HG03342 (cell line): Measurements from ENCODE around the gene MCRIP2.

Source experiments
- ATAC-seq: cut with Tn5 transposase; IDR thresholded peaks from one replicate; pipeline ENCODE4 v1.9.1; 2021; ENCODE audit warnings: mild to moderate bottlenecking, moderate library complexity; ENCODE audit not compliant: unreplicated experiment

The MCRIP2 gene

DNA sequence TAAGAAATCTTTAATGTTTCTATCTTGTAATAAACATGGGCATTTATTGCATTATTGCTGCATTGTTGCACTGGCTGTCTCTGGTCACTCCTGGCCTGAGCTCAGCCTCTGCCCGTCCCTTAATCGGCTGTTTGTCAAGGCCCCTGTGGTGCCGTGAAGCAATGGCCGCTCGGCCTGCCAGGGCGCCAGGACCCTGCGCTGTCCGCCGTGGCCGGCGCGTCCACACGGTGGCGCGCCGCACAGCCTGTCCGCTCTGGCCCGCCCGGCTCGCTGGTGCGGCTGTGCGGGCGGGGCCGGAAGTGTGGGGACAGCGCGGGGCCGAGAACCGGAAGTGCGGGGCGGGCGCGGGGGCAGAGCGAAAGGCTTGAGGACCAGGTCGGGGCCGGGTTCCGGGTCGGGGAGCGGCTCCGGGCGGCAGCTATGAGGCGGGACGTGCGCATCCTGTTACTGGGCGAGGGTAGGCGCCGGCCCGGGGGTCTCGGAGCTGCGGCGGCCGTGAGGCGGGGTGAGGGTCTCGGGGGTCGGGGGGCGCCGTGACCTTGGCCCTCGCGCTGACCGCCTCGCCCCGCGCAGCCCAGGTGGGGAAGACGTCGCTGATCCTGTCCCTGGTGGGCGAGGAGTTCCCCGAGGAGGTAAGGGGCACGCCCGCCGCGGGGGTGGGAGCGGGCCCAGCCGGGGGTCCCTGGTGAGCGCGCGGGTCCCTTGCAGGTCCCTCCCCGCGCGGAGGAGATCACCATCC is 26.3 kb downstream of the MCRIP2 start, which contains the start of gene RHOT2:
TSS of gene RHOT2 (plus strand) at position 353 of the 739 bp plus-strand sequence. CDS start at position 421, 68 bp downstream.
- peak; percentile 77 for ATAC-seq

DNA sequence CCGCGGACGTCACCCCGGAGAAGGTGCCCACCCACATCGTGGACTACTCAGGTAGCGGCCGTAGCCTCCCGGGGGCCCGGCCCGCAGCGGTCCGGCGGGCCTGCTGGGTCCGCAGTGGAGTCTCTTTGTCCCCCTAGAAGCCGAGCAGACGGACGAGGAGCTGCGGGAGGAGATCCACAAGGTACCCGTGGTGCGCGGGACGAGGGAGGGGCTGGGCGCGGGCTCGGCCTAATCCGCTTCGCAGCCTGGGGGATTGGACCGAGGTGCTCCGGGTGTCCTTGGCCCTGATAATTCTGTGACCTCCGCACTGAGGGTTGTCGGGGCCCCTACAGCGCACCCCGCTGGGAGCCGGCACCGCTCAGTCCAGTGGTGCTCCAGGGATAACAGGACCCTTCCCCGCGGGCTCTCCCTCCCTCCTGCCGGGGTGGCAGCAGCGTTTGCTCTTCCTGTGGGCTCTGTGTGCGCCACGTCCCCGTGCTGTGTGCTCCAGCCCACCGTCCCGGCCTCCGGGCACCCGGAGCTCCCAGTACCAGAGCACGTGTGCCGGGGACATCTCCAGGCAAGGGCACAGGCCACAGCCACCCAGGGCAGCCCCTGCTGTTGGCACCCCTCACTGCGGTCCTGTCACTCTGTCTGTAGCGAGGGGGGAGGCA is 27.0 kb downstream of the MCRIP2 start:
- no peak for ATAC-seq

DNA sequence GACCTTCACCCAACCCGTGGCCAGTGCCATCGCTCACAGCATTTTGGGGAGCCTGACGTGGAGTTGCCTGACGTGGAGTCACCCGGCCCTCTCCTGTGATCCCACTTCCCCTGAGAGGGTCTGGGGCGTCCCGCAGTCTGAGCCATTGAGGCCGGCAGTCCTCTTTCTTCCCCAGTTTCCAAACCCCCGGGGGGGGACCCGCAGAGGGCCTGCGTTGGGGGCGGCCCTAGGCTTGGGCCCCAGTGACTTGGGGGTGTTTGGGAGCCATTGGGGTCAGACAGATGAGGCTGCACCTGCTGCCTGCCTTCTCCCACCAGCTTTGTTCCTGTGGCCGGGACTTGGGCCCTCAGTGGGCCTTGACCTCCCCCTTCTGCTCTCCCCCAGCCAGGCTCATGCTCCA is 28.0 kb downstream of the MCRIP2 start:
- ATAC-seq: no peak

DNA sequence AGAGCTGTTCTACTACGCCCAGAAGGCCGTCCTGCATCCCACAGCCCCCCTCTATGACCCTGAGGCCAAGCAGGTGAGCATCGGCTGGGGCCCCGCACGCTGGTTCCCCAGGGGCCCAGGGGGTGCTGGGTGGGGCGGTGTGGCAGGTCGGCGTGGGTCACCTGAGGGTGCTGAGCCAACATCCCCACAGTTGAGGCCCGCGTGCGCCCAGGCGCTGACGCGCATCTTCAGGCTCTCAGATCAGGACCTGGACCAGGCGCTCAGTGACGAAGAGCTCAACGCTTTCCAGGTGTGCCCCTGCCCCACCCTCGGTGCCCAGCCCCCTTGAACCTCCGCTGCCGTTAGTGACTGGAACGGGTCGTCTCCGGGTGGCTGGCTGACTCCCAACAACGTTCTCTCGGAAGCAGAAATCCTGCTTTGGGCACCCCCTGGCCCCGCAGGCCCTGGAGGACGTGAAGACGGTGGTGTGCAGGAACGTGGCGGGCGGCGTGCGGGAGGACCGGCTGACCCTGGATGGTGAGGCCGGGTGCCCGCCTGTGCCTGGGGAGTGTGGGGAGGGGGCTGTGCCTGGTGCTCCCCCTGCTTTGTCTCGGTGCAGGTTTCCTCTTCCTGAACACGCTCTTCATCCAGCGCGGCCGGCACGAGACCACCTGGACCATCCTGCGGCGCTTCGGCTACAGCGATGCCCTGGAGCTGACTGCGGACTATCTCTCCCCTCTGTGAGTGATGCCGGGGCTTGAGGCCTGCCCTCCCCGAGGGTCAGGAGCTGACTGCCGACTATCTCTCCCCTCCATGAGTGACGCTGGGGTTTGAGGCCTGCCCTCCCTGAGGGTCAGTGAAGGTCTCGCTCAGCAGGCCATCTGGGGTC is 29.1 kb downstream of the MCRIP2 start:
- no peak for ATAC-seq

DNA sequence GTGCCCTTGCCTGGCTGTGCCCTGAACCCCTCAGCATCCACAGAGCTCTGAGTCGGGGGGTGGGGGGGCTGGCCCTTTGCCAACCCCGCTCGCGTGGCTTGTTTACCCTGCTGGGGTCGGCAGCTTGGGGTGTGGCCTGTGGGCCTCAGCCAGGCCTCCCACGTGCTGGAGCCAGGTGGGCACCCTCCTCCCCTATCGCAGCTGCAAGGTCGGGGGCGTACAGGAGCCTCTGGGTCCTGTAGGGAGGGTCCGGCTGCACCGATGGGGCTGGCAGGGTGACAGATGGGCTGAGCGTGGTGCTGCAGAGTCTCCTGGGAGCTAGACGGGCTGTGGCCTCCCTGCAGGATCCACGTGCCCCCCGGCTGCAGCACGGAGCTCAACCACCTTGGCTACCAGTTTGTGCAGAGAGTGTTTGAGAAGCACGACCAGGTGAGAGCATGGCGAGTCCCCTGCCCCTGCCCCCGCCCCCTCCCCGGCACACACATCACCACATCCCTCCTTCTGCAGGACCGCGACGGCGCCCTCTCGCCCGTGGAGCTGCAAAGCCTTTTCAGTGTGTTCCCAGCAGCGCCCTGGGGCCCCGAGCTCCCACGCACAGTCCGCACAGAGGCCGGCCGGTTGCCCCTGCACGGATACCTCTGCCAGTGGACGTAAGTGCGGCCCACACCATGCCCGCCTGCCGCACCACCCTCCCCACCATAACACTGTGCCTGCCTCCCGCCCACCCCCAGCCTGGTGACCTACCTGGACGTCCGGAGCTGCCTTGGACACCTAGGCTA is 29.9 kb downstream of the MCRIP2 start:
- no peak for ATAC-seq

DNA sequence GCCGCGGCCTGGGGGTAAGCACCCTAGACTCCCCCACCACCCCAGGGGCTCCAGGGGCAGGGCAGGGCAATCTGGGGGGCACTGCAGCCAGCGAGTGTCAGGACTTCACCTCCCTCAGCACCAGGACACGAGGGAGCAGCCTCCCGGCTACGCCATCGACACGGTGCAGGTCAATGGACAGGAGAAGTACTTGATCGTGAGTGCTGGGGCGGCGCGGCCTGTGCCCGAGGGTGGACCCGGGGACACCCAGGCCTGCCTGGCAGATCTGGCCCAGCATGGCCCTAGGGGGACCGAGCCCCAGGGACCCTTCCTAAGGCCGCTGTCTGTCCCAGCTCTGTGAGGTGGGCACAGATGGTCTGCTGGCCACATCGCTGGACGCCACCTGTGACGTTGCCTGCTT is 30.7 kb downstream of the MCRIP2 start:
- ATAC-seq: no peak

DNA sequence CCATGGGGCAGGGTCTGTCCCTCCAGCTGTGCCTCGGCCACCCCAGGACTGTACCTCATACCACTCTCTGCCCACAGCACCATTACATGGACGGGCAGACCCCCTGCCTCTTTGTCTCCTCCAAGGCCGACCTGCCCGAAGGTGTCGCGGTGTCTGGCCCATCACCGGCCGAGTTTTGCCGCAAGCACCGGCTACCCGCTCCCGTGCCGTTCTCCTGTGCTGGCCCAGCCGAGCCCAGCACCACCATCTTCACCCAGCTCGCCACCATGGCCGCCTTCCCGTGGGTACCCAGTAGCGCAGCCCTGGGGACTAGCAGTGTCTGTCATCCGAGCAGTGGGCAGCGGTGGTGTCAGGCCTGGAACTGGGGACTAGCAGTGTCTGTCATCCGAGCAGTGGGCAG is 31.2 kb downstream of the MCRIP2 start:
- ATAC-seq: no peak

DNA sequence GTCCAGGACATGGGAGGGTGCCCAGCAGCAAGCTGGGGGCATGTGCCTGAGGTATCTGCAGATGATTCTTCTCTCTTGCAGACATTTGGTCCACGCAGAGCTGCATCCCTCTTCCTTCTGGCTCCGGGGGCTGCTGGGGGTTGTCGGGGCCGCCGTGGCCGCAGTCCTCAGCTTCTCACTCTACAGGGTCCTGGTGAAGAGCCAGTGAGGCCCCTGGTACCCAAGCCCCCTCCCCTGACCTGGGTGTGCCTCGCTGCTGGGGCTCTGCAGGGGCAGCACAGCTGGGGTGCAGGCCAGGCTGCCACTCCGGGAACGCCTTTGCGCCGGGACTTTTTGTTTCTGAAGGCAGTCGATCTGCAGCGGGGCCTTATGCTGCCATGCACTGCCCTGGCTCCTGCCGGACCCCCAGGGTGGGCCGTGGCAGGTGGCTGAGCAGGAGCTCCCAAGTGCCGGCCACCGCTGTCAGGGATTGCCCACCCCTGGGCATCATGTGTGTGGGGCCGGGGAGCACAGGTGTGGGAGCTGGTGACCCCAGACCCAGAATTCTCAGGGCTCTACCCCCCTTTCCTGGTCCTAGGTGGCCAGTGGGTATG is 31.9 kb downstream of the MCRIP2 start:
- ATAC-seq: no peak

DNA sequence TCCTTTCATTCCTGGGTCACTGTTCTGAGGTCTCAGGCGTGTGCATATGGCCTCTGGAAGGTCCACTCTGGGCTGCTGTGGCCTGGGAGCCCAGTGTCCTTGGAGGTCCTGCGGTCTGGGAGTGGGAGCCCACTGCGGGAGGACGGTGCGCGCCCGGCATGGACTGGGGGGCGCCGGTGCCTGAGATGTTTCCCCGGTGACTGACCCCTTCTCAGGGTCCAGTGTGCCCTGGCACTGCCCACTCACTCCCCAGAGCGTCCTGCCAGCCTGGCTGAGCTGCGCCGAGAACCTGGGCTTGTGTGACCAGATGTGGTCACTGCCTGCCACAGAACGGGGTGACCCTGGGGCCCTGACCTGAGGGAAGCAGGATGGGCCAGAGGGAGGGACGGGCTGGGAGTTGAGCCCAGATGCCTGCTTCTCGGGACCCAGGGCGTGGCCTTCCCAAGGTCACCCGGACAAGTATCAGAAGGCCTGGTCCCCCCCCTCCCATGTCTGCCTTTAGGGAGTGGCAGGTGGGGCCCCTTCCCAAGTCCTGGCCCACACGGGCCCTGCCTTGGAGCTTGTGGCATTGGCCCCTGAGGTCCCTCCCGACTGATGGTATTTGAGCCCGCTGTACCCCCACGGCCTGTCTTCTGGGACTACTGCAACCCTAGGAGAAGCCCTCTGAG is 32.7 kb downstream of the MCRIP2 start:
- ATAC-seq: no peak

DNA sequence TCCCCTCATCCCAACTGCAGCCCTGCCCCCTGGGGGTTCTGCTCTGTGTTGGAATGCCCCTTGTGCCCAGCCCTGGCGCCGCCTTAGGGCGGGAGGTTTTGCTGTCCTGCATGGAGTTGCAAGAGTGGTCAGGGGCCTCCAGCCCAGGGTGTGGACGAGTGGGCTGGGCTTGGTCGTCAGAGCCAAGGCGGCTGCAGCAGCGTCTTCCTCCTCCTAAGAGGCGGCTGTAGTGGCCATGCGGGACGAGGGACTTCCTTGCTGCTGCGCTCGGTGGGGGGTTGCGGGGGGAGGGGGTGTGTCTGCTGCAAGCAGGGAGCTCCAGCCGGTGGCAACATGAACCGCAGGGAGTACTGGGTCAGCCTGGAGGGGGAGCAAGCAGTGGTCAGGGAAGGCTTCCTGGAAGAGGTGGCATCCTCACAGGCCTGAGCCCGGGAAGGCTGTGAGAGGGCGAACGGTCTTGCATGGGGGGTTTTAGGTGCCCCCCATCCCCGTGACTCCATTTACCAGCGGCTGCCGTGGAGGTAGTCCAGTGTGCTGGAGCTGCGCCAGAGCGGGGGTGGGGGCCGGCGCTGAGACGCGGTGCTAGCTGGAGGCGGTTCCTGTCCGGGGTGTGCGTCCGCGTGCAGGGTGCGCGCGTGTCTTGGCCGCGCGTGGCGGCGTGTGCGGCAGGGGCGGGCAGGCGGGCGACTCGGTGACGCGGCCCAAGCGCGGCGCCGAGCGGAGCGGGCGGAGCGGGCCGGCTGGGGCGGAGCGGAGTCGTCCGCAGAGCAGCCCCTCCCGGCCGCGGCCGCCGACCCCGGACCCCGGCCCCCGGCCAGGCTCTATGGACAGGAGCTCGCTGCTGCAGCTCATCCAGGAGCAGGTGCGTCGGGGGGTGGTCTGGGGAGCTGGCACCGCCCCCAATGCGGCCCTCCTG is 33.6 kb downstream of the MCRIP2 start, which contains the start of gene RHBDL1:
TSS of gene RHBDL1 (plus strand) at position 704 of the 916 bp plus-strand sequence. CDS start at position 824, 120 bp downstream.
- ATAC-seq: no peak

DNA sequence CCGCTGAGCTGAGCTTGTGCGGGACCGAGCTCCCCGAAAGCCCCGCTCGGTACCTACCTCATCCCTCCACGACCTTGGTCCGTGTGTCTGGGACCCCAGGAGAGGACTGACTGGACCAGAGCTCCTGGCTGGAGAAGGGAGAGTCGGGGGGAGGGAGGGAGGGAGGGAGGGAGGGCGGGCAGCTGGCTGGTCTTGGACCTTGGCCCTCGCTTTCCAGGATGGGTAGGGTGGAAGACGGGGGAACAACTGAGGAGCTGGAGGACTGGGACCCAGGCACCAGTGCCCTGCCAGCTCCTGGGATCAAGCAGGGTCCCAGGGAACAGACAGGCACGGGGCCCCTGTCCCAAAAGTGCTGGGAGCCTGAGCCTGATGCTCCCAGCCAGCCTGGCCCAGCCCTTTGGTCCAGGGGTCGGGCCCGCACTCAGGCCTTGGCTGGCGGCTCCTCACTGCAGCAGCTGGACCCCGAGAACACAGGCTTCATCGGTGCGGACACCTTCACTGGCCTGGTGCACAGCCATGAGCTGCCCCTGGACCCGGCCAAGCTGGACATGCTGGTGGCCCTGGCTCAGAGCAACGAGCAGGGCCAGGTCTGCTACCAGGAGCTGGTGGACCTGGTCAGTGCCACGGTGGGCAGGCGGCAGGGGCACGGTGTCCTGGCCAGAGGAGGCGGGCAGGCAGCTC is 34.4 kb downstream of the MCRIP2 start:
- no peak for ATAC-seq

DNA sequence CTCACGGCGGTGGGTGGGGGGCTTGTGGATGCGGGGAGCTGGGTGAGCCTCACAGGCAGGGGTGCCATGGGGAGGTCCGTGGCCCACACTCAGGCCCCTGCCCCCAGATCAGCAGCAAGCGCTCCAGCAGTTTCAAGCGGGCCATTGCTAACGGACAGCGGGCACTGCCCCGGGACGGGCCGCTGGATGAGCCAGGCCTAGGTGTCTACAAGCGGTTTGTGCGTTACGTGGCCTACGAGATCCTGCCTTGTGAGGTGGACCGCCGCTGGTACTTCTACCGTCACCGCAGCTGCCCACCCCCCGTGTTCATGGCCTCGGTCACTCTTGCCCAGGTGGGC is 34.9 kb downstream of the MCRIP2 start:
- no peak for ATAC-seq

DNA sequence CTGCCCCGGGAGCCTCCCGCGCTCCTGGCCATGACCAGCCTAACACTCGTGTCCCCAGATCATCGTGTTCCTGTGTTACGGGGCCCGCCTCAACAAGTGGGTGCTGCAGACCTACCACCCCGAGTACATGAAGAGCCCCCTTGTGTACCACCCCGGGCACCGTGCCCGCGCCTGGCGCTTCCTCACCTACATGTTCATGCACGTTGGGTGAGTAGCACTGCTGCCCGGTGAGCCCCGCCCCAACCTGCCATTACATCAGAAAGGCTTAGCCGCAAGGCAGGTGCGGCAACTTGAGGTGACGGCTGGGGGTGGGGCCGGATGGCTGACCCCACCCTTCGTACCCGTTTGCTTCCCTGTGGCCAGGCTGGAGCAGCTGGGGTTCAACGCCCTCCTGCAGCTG is 35.3 kb downstream of the MCRIP2 start:
- no peak for ATAC-seq

DNA sequence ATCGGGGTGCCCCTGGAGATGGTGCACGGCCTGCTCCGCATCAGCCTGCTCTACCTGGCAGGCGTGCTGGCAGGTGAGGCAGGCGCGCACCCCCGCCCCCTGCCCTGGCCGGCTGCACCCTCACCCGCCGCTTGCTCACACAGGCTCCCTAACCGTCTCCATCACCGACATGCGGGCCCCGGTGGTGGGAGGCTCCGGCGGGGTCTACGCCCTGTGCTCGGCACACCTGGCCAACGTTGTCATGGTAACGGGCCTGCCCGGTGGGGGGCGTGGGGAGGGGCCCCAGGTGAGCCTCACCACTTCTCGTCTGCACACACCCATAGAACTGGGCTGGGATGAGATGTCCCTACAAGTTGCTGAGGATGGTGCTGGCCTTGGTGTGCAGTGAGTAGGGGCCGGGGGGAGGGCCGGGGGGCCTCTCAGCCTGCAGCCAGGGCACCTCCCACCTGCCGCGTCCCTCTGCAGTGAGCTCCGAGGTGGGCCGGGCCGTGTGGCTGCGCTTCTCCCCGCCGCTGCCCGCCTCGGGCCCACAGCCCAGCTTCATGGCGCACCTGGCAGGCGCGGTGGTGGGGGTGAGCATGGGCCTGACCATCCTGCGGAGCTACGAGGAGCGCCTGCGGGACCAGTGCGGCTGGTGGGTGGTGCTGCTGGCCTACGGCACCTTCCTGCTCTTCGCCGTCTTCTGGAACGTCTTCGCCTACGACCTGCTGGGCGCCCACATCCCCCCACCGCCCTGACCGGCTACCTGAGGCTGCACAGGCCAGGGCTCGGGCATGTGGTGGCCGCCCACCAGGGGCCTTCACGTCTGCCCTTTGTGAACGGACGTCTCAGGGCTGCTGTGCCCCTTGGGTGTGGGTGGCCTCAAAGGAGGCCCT is 35.9 kb downstream of the MCRIP2 start:
- ATAC-seq: no peak

DNA sequence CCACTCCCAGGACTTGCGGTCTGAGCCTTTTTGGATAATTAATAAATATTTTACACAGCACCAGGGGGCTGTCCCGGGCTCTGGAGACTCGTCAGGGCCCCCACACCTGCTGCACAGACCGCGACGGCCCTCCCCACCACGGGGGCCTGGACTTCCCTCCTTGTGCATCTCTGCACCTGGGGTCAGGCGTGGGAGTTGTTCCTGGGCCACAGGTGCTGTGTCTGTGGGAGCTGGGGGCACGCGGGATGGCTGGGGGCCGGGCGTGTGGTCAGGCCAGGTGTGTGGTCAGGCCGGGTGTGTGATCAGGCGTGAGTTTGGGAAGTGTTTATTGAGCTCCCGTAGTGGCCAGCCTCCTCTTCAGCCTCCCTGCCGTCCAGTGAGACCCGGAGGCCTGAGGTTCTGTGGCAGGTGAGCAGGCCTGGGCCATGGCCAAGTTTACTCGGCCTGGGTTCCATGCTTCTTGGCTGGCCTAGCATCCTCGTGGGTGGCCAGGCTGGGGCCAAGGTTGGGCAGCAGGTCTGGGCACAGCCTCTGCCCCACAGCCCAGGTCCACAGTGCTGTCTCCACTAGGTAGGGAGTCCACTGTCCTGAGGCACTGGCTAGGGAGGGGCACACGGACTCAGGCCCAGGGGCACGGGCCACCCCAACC is 36.7 kb downstream of the MCRIP2 start:
- ATAC-seq: no peak

DNA sequence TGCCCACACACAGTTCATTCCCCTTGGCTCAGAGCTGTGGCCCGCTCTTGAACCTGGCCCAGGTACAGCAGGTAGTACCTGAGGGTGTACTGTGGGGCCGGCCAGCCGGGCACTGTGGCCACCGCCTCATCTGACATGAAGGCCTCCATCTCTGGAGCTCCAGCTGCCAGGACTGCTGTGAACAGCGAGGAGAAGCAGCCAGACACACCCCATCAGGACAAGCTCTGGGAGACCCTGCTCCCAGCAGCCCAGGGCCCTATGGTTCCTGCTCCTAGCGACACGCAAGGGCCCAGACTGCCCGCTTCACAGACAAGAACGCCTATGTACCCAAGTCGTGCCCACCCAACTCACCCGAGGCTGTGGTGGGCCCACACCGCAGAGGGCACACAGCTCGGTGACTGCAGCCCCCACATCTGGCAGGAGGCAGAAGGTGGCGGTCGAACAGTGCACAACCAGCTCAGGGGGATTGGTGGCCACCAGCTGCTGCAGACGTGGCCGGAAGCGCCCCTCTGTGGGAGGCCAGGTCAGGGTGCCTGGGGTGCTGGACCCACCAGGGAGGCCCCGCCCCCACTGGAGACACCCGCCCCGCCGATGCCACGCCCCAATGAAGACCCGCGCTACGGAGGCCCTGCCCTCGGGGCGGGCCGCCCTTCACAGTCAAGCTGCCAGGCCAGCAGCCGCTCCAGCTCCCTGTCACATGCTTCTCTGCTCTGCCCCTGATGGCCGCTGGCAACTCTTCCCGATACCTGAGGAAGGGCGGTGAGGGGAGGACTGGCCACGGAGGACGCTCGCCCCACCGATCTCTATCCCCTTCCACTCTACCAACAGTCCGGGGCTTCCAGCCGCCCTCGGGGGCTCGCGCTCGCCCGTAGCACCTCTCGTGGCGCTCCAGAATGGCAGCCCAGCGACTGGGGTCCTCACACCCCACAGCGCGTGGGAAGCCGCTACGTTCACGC is 37.5 kb downstream of the MCRIP2 start:
- ATAC-seq: no peak
